Gastrocnemius medialis (tissue), 4 donors: ENCODE data around the gene AGK. TPM values are rescaled to one million over a fixed set of nuclear protein-coding genes. Genes with fewer than 3 reads are reported as not detected.

Experiments
- ATAC-seq, 2 donors: fragments of 150-250 bp; one replicate each; pipeline ENCODE4 v1.9.1; 2016
- DNase-seq, 2 donors: peaks; one replicate each; pipeline ENCODE4 v3.0.0-alpha.2; 2019
- H3K27ac ChIP-seq, 4 donors: fragments of 200-600 bp; sonication (generic); 1 replicate in 1 of 4; 2 replicates in 3 of 4; pipeline ENCODE4 v1.5.1; 2016 to 2018; ENCODE audit warnings: mild to moderate bottlenecking in 2 of 4, moderate library complexity in 1 of 4
- H3K27me3 ChIP-seq, 3 donors: fragments of 200-600 bp; sonication (generic) in 2 of 3; 1 replicate in 1 of 3; 2 replicates in 2 of 3; pipeline versions ENCODE4 v1.5.1 to v1.6.0; 2016 to 2019; ENCODE audit warnings: mild to moderate bottlenecking in 1 of 3, moderate library complexity in 1 of 3
- H3K36me3 ChIP-seq, 2 donors: fragments of 200-600 bp; sonication (generic) in 1 of 2; one replicate each; pipeline ENCODE4 v1.5.1; 2017 to 2018
- H3K4me1 ChIP-seq, 2 donors: fragments of 200-600 bp; sonication (generic) in 1 of 2; one replicate each; pipeline ENCODE4 v1.5.1; 2016 to 2017; ENCODE audit warnings: mild to moderate bottlenecking in 2 of 2
- H3K4me3 ChIP-seq, 4 donors: fragments of 200-600 bp; sonication (generic) in 3 of 4; 1 replicate in 1 of 4; 2 replicates in 3 of 4; pipeline ENCODE4 v1.5.1; 2016 to 2019; ENCODE audit warnings: mild to moderate bottlenecking in 2 of 4
- H3K9me3 ChIP-seq, 3 donors: fragments of 200-600 bp; sonication (generic) in 2 of 3; 1 replicate in 1 of 3; 2 replicates in 2 of 3; pipeline ENCODE4 v1.5.1; 2016 to 2019
- CTCF ChIP-seq, 5 experiments: fragments of 450-650 bp in 3 of 5; fragments of 200-600 bp in 2 of 5; sonication (generic) in 2 of 5; IDR thresholded peaks in 4 of 5; conservative IDR thresholded peaks in 1 of 5; 1 replicate in 4 of 5; 2 replicates in 1 of 5; pipeline ENCODE4 v1.5.1; 2016 to 2019; ENCODE audit warnings: antibody characterized with exemption in 5 of 5, mild to moderate bottlenecking in 3 of 5, moderate library complexity in 3 of 5
- POLR2A ChIP-seq, 2 donors: fragments of 450-650 bp; IDR thresholded peaks; one replicate each; pipeline ENCODE4 v1.6.1; 2017; ENCODE audit warnings: antibody characterized with exemption in 2 of 2, mild to moderate bottlenecking in 2 of 2, moderate library complexity in 2 of 2
- in situ Hi-C, 4 donors: fragments of 200-750 bp; cut with MboI; loops; one replicate each; pipeline versions ENCODE4 v1.15.0 to v1.8.0; 2017; ENCODE audit warnings: low sequenced_read_pairs in 4 of 4
- intact Hi-C: fragments of 100-400 bp; cut with DNase I; formaldehyde crosslinking; loops from one replicate; pipeline ENCODE4 v1.15.1; 2023; ENCODE audit warnings: low total_unique reads
- total RNA-seq, 4 donors: library from RNA; depleted of rRNA; stranded (reverse); fragments of >200 nt; gene quantifications; one replicate each; pipeline versions ENCODE4 v1.1.0 to v1.2.3, GENCODE V29; 2016

The AGK gene
- total RNA-seq, 4 donors from 2014 or later: 6.5 to 17.1 (median 11.5) TPM

- in situ Hi-C loops: no loop called here
- intact Hi-C loops: no loop called here
- no peaks in the 10 kb centered on the region for H3K27me3 ChIP-seq
- no peak for TF ChIP-seq CTCF (IDR thresholded peaks at IDR 0.05 in 4 of 5, conservative IDR thresholded peaks at IDR 0.05 in 1 of 5)
- TF ChIP-seq POLR2A (IDR thresholded peaks at IDR 0.05): no peak
- no peak for ATAC-seq
- peak overlapping the region in 3 of 4 donors; percentile 34 to 64 (median 55) for H3K27ac ChIP-seq
- H3K4me3 ChIP-seq: no peak overlapping the region
- DNase-seq: no peak
- H3K4me1 ChIP-seq: no peaks in the 10 kb centered on the region
- H3K36me3 ChIP-seq: peaks cover 0 to 30% of the 10 kb centered on the region in 2 donors
- no peaks in the 10 kb centered on the region for H3K9me3 ChIP-seq
Measured at GRCh38 chr7:141675436-141676215, 124.4 kb downstream of the AGK start.

- no peaks in the 10 kb centered on the region for H3K27me3 ChIP-seq
- intact Hi-C loops: no loop called here
- ATAC-seq: no peak
- in situ Hi-C loops: no loop called here
- no peak for TF ChIP-seq POLR2A (IDR thresholded peaks at IDR 0.05)
- no peak for TF ChIP-seq CTCF (IDR thresholded peaks at IDR 0.05 in 4 of 5, conservative IDR thresholded peaks at IDR 0.05 in 1 of 5)
- H3K4me3 ChIP-seq: no peak overlapping the region
- no peak overlapping the region for H3K27ac ChIP-seq
- peaks cover 0 to 24% of the 10 kb centered on the region in 2 donors for H3K36me3 ChIP-seq
- no peak for DNase-seq
- no peaks in the 10 kb centered on the region for H3K4me1 ChIP-seq
- H3K9me3 ChIP-seq: no peaks in the 10 kb centered on the region
Measured at GRCh38 chr7:141676618-141677017, 125.4 kb downstream of the AGK start.

- Histone ChIP-seq H3K4me1 (no peaks in the 10 kb centered on the region), H3K4me3 (no peak overlapping the region), H3K9me3 (no peaks in the 10 kb centered on the region), H3K36me3 (peaks cover 0 to 32% of the 10 kb centered on the region in 2 donors), H3K27me3 (no peaks in the 10 kb centered on the region), H3K27ac (no peak overlapping the region)
- TF ChIP-seq CTCF (IDR thresholded peaks at IDR 0.05 in 4 of 5, conservative IDR thresholded peaks at IDR 0.05 in 1 of 5) (no peak), POLR2A (IDR thresholded peaks at IDR 0.05) (no peak)
- ATAC-seq (no peak), DNase-seq (no peak)
- in situ Hi-C loops (no loop called here), intact Hi-C loops (no loop called here)
Measured at GRCh38 chr7:141679014-141679413, 127.8 kb downstream of the AGK start.

- peaks cover 0 to 23% of the 10 kb centered on the region in 2 donors for H3K36me3 ChIP-seq
- H3K4me1 ChIP-seq: peaks cover 0 to 10% of the 10 kb centered on the region in 2 donors
- TF ChIP-seq CTCF (IDR thresholded peaks at IDR 0.05 in 4 of 5, conservative IDR thresholded peaks at IDR 0.05 in 1 of 5) (no peak), POLR2A (IDR thresholded peaks at IDR 0.05) (no peak)
- H3K4me3 ChIP-seq: no peak overlapping the region
- H3K27ac ChIP-seq: peak overlapping the region in 1 of 4 donors; percentile 34
- in situ Hi-C loops: no loop called here
- ATAC-seq: peak; percentile 76 to 93
- DNase-seq: peak; percentile 39 to 58
- no peaks in the 10 kb centered on the region for H3K27me3 ChIP-seq
- no peaks in the 10 kb centered on the region for H3K9me3 ChIP-seq
- intact Hi-C loops: no loop called here
Measured at GRCh38 chr7:141685285-141686023, 134.2 kb downstream of the AGK start.
